ENCODE measurements around the gene SOX12. TPM values are rescaled to one million over a fixed set of nuclear protein-coding genes. Genes with fewer than 3 reads are reported as not detected.

SOX12 gene
- total RNA-seq, 2 experiments from 2014 or later = 12.8 to 13.0 TPM

DNA sequence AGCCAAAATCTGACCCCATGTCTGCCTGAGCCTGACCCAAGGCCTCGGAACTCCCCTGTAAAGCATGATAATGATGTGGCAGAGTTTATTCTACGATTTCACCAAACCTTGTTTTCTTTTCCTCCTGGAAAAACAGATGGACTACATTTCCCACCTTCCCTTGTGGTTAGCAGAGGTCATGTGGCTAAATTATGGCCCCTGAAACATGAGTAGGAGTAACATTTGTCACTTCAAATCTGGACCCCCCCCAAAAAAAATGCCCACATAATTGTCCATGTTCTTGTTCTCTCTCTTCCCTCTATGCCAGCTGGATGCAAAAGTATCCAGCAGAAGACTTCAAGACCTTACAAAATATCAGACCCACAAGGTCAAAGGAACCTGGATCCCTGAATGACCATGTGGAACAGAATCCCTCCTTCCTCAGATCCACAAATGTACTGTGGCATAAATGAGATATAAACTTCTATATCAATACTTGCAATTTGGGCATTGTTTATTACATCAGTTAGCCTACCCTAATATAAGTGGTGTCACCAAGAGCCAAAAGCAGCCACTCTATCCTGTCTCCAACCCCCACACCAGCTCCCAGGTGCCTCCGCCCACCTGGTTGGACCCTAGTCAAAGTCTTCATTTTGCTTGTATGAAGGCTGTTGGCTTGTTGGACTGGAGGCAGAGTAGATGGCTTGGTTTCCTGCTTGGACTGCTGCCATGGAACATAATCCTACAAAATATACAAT is 36.2 kb upstream of the SOX12 start:
- CTCF ChIA-PET = interaction anchor here (1.4 kb wide), 1 partner anchor 42 kb away, joined by 8 read pairs; no protein-coding TSS in a partner anchor
- H3K27me3 Mint-ChIP-seq = no peaks in the 10 kb centered on the region
- intact Hi-C loops (cut with micrococcal nuclease) = no loop called here

DNA sequence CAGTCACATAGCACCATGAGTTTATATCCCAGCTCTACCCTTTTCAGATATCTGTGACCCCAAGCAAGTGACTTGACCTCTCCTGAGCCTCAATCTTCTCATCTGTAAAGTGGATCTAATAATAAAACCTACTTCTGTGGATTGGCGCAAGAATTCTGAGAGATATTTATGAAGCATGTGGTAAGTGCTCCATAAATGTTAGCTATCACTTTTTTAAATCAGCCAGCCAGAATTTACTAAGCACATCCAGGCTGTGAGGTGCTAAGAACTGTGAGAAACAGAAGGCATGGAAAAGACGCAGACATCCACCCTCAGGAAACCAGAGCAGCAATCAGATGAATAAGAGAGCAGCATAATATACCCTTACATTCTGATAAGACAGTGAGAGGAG is 35.7 kb upstream of the SOX12 start:
- ChIA-PET CTCF (interaction anchor here (1.4 kb wide), 1 partner anchor 41 kb away, joined by 8 read pairs; no protein-coding TSS in a partner anchor), POLR2A (interaction anchor here (0.9 kb wide), 1 partner anchor 42 kb away, joined by 4 read pairs; no protein-coding TSS in a partner anchor)
- TF ChIP-seq, protein P1, sequence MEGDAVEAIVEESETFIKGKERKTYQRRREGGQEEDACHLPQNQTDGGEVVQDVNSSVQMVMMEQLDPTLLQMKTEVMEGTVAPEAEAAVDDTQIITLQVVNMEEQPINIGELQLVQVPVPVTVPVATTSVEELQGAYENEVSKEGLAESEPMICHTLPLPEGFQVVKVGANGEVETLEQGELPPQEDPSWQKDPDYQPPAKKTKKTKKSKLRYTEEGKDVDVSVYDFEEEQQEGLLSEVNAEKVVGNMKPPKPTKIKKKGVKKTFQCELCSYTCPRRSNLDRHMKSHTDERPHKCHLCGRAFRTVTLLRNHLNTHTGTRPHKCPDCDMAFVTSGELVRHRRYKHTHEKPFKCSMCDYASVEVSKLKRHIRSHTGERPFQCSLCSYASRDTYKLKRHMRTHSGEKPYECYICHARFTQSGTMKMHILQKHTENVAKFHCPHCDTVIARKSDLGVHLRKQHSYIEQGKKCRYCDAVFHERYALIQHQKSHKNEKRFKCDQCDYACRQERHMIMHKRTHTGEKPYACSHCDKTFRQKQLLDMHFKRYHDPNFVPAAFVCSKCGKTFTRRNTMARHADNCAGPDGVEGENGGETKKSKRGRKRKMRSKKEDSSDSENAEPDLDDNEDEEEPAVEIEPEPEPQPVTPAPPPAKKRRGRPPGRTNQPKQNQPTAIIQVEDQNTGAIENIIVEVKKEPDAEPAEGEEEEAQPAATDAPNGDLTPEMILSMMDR (IDR thresholded peaks at IDR 0.05) = no peak
- no peaks in the 10 kb centered on the region for H3K9me3 Mint-ChIP-seq
- peaks cover 11% of the 10 kb centered on the region for H3K4me1 Mint-ChIP-seq (ENCODE audit: low read depth)
- intact Hi-C loops (cut with micrococcal nuclease) = no loop called here
- H3K4me3 Mint-ChIP-seq = no peak overlapping the region
- no peaks in the 10 kb centered on the region for H3K27me3 Mint-ChIP-seq
- no peaks in the 10 kb centered on the region for H3K36me3 Mint-ChIP-seq (ENCODE audit: low read depth)
- ATAC-seq (peak; percentile 1), DNase-seq (no peak)
- H3K27ac Mint-ChIP-seq = no peak overlapping the region

More for the DNA sequence above, 36.2 kb upstream of the SOX12 start:
- Mint-ChIP-seq H3K36me3 (ENCODE audit: low read depth) (no peaks in the 10 kb centered on the region), H3K9me3 (no peaks in the 10 kb centered on the region), H3K4me1 (ENCODE audit: low read depth) (peaks cover 11% of the 10 kb centered on the region), H3K27ac (no peak overlapping the region), H3K4me3 (no peak overlapping the region)
- POLR2A ChIA-PET = interaction anchor here (0.9 to 1.1 kb wide), 2 partner anchors 8 to 42 kb away, joined by 4 to 5 read pairs; partner anchors contain the start of gene ZCCHC3
- TF ChIP-seq, protein P1 (IDR thresholded peaks at IDR 0.05) = no peak
- DNase-seq (no peak), ATAC-seq (no peak)

DNA sequence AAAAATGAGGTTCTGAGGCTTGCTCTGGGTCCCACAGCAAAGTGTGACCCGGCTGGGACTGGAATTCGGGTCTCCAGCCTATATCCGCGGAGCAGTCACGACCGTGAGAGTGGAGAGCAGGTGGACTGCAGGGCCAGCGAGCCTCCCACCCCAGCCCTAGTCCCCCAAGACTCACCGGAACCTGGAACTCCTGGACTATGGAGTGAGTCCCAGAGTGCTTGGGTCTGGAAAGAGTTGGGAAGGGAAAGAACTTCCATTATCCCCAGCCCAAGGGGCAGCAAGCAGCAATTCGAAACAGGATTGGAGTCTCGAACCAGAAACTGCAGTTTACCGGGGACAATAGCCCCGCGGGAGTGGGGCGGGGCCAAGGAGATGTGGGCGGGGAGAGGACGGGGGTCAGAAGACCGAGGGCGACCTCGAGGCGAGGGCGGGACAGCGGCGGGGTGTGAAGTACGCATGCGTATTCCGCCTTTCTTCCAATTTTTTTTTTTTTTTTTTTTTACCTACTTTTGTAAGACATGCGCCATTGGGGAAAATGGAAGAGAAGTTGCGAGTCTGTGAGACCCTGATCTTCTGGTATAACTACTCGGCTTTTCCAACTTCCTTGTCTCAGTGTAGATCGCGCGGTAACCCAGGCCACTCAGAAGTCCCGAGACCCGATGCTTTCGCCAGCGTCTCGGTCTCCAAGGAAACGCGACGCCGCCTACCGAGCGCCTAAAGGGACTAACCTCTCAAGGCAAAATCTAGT is 35.1 kb upstream of the SOX12 start, which contains the start of gene C20orf96:
Gene C20orf96, minus strand, starts transcription at position 667 of the 748 bp plus-strand sequence. Its CDS starts 140 bp downstream, at position 527.
- Mint-ChIP-seq H3K27me3 (no peaks in the 10 kb centered on the region), H3K4me1 (ENCODE audit: low read depth) (peaks cover 11% of the 10 kb centered on the region), H3K27ac (no peak within 1 kb of the TSS), H3K36me3 (ENCODE audit: low read depth) (no peaks in the 10 kb centered on the region), H3K4me3 (no peak within 1 kb of the TSS), H3K9me3 (no peaks in the 10 kb centered on the region)
- TF ChIP-seq, protein P1 (IDR thresholded peaks at IDR 0.05) = no peak
- intact Hi-C loops (cut with micrococcal nuclease) = no loop called here
- ATAC-seq = peak; percentile 96
- POLR2A ChIA-PET = no interaction called here
- CTCF ChIA-PET = interaction anchor here (1.4 kb wide), 1 partner anchor 41 kb away, joined by 8 read pairs; no protein-coding TSS in a partner anchor
- DNase-seq = peak; percentile 94

DNA sequence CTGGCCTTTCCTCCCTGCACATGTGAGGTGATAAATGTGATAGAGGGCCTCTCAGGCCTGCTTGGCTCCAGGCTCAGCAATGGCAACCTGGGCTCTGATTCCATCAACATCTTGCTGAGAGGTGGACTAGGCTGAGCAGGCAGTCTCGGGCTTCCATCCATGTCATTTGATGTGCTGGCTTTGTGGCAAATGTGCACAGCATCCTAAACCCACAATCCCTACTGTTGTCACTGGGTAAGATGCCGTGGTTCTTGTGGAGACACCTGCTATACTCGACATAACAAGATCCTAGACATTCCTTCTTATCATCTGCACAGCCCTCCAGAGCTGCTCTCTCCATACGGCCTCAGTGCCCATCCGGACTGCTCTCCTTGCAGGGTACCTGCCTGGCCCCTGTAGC is 30.8 kb upstream of the SOX12 start:
- H3K4me1 Mint-ChIP-seq (ENCODE audit: low read depth) = peaks cover 19% of the 10 kb centered on the region
- ChIA-PET CTCF (interaction anchor here (1.2 to 1.3 kb wide), 2 partner anchors 28 to 40 kb away, joined by 3 to 4 read pairs; no protein-coding TSS in a partner anchor), POLR2A (interaction anchor here (1.0 kb wide), 1 partner anchor 29 kb away, joined by 6 read pairs; no protein-coding TSS in a partner anchor)
- no peaks in the 10 kb centered on the region for H3K27me3 Mint-ChIP-seq
- peaks cover 18% of the 10 kb centered on the region for H3K36me3 Mint-ChIP-seq (ENCODE audit: low read depth)
- no peak overlapping the region for H3K4me3 Mint-ChIP-seq
- ATAC-seq = no peak
- H3K27ac Mint-ChIP-seq = no peak overlapping the region
- TF ChIP-seq, protein P1 (IDR thresholded peaks at IDR 0.05) = no peak
- intact Hi-C loops (cut with micrococcal nuclease) = loop anchor here (5.0 kb wide), 1 partner anchor 38 kb away; no protein-coding TSS in a partner anchor
- no peak for DNase-seq
- no peaks in the 10 kb centered on the region for H3K9me3 Mint-ChIP-seq
